Epithelial cell of prostate (primary cell): ENCODE results near the gene PARL.
"Not testable (repeated sequence)": the region's sequence is repeated elsewhere in the genome, so short reads cannot be mapped to it uniquely, and the experiment has no call there.

Experiments used
- DNase-seq: peaks from one replicate; pipeline ENCODE4 v3.0.0-alpha.2; 2011; ENCODE audit warnings: low read depth, low spot score
- H3K27ac ChIP-seq: fragments of 450-650 bp; 2 replicates; pipeline ENCODE4 v1.5.1; 2017; ENCODE audit warnings: mild to moderate bottlenecking

The PARL gene

GRCh38 chr3:183906234-183906921 lies 21.7 kb upstream of the PARL start:
- H3K27ac ChIP-seq, result no peak overlapping the region
- no peak for DNase-seq

- H3K27ac ChIP-seq, result no peak overlapping the region
- DNase-seq, result no peak
Measured at GRCh38 chr3:183904833-183905780, 20.4 kb upstream of the PARL start.

GRCh38 chr3:183898028-183898431 lies 13.3 kb upstream of the PARL start:
- no peak for DNase-seq
- H3K27ac ChIP-seq, result no peak overlapping the region

- DNase-seq, result no peak
- H3K27ac ChIP-seq, result no peak overlapping the region
Measured at GRCh38 chr3:183897606-183898005, 12.9 kb upstream of the PARL start.

- H3K27ac ChIP-seq, result no peak overlapping the region
- no peak for DNase-seq
Measured at GRCh38 chr3:183896610-183897009, 11.9 kb upstream of the PARL start.

- no peak for DNase-seq
Measured at GRCh38 chr3:183896184-183896583, 11.5 kb upstream of the PARL start.

GRCh38 chr3:183895774-183896173 lies 11.1 kb upstream of the PARL start:
- no peak for DNase-seq
- no peak overlapping the region for H3K27ac ChIP-seq

More at GRCh38 chr3:183896184-183896583, 11.5 kb upstream of the PARL start:
- no peak overlapping the region for H3K27ac ChIP-seq

GRCh38 chr3:183895296-183895695 lies 10.6 kb upstream of the PARL start:
- no peak overlapping the region for H3K27ac ChIP-seq
- DNase-seq, result no peak

GRCh38 chr3:183892610-183893214 lies 8.0 kb upstream of the PARL start:
- H3K27ac ChIP-seq, result no peak overlapping the region
- DNase-seq, result no peak

- DNase-seq, result no peak
- no peak overlapping the region for H3K27ac ChIP-seq
Measured at GRCh38 chr3:183885766-183886165, 1.1 kb upstream of the PARL start.

- peak overlapping the region; percentile 62 for H3K27ac ChIP-seq
- DNase-seq, result no peak
Measured at GRCh38 chr3:183884097-183884426, 618 bp downstream of the PARL start.

GRCh38 chr3:183883291-183884096 lies 1.2 kb downstream of the PARL start:
- H3K27ac ChIP-seq, result peak overlapping the region; percentile 62
- DNase-seq, result no peak

- H3K27ac ChIP-seq, result no peak overlapping the region
- DNase-seq, result no peak
Measured at GRCh38 chr3:183880121-183880520, 4.6 kb downstream of the PARL start.

GRCh38 chr3:183879243-183879642 lies 5.4 kb downstream of the PARL start:
- H3K27ac ChIP-seq, result no peak overlapping the region
- no peak for DNase-seq

GRCh38 chr3:183878071-183878470 lies 6.6 kb downstream of the PARL start:
- no peak for DNase-seq

GRCh38 chr3:183877227-183877626 lies 7.5 kb downstream of the PARL start:
- DNase-seq, H3K27ac ChIP-seq: not testable (repeated sequence)

More at GRCh38 chr3:183878071-183878470, 6.6 kb downstream of the PARL start:
- no peak overlapping the region for H3K27ac ChIP-seq

- DNase-seq, result no peak
- no peak overlapping the region for H3K27ac ChIP-seq
Measured at GRCh38 chr3:183875411-183875810, 9.3 kb downstream of the PARL start.

GRCh38 chr3:183873914-183874313 lies 10.8 kb downstream of the PARL start:
- no peak for DNase-seq
- H3K27ac ChIP-seq, result no peak overlapping the region

GRCh38 chr3:183871541-183871940 lies 13.1 kb downstream of the PARL start:
- no peak overlapping the region for H3K27ac ChIP-seq
- no peak for DNase-seq

- DNase-seq, result no peak
- H3K27ac ChIP-seq, result no peak overlapping the region
Measured at GRCh38 chr3:183870563-183870962, 14.1 kb downstream of the PARL start.
